HepG2 (cell line): ENCODE data around the gene EFEMP2.

ENCODE experiments used
- EHMT2 ChIP-seq: fragments of 200-600 bp; sonication (generic); IDR thresholded peaks from 2 replicates; pipeline ENCODE4 v1.7.0; 2017; ENCODE audit warnings: antibody characterized with exemption, low read depth, low read length, borderline replicate concordance
- EZH2 ChIP-seq: conservative IDR thresholded peaks from 2 replicates; pipeline ENCODE4 v1.6.1; 2012; ENCODE audit warnings: mild to moderate bottlenecking, low read depth, low read length, moderate library complexity
- HOXA5 ChIP-seq: sonication (generic); formaldehyde crosslinking; IDR thresholded peaks from 2 replicates; pipeline ENCODE4 v1.4.0; 2020; ENCODE audit warnings: missing genetic modification reagents
- POLR2A ChIP-seq, 2 experiments: IDR thresholded peaks; 2 replicates each; pipeline ENCODE4 v1.6.1; 2011; ENCODE audit warnings: low read depth in 2 of 2, low read length in 2 of 2, mild to moderate bottlenecking in 1 of 2, moderate library complexity in 1 of 2; ENCODE audit not compliant: insufficient read depth in 1 of 2
- TBL1XR1 ChIP-seq: fragments of 150-350 bp; IDR thresholded peaks from 2 replicates; pipeline ENCODE4 v1.6.1; 2014; ENCODE audit warnings: borderline replicate concordance, low read length; ENCODE audit not compliant: partially characterized antibody
- ZNF136 ChIP-seq: sonication (generic); formaldehyde crosslinking; IDR thresholded peaks from 2 replicates; pipeline ENCODE4 v1.8.1; 2022; ENCODE audit warnings: low read depth, mild to moderate bottlenecking, moderate library complexity, missing genetic modification reagents
- TF ChIP-seq, protein P1 (sequence below): sonication (generic); formaldehyde crosslinking; IDR thresholded peaks from 2 replicates; pipeline ENCODE4 v1.5.0; 2020; ENCODE audit warnings: missing genetic modification reagents, mild to moderate bottlenecking, borderline replicate concordance
- TF ChIP-seq, protein P2 (sequence below): sonication (generic); formaldehyde crosslinking; IDR thresholded peaks from 2 replicates; pipeline ENCODE4 v1.8.1; 2022; ENCODE audit warnings: mild to moderate bottlenecking, missing genetic modification reagents
- TF ChIP-seq, protein P3 (sequence below): sonication (generic); formaldehyde crosslinking; IDR thresholded peaks from 2 replicates; pipeline ENCODE4 v1.4.0; 2020; ENCODE audit warnings: mild to moderate bottlenecking, low read depth, missing genetic modification reagents

DNA sequence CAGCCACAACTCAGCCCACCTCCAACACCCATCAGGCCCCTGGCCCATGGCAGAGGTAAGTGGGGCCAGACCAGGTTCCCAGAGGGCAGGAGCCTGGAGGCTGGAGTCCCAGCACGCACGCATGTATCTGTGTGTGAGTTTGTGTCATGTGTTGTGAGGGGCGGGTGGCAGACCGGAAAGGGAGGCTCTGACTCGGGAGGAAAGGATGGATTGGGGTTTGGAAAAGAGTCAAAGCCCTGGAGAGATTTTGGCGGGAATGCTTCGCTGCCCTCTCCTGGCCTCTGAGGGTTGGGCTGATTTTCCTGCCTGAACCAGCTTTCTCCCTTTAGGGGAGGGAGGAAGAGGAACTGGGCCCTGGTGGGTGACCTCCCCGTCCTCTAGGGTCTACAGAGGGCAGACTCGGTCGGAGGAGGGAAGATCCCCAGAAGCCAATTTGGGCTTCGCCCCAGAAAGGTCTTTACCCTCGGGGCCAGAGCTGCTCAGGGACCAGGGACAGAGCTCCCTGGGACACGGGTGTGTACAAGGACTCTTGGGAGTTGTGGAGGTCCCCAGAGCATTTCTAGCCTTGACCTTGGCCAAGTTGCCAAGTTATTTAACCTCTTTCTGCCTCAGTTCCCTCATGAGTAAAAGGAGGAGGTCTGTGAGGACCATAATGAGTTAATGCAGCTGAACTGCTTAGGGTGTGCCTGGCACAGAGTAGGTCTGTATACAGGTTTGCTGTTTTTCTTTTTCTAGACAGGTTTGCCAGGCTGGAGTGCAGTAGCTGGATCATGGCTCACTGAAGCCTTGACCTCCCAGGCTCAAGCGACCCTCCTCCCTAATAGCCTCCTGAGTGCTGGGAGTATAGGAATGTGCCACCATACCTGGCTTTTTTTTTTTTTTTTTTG is 39.3 kb upstream of the EFEMP2 start:
- TF ChIP-seq EZH2 (no peak), ZNF136 (no peak), TBL1XR1 (no peak), POLR2A (IDR thresholded peaks at IDR 0.05; ENCODE audit: insufficient read depth in 1 of 2, low read depth in 2 of 2, low read length in 2 of 2) (no peak), HOXA5 (CRISPR knock-in tag) (no peak), EHMT2 (no peak)
- TF ChIP-seq, protein P1, sequence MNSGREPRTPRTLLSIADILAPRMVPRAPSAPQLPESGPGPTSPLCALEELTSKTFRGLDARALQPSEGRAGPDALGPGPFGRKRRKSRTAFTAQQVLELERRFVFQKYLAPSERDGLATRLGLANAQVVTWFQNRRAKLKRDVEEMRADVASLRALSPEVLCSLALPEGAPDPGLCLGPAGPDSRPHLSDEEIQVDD (CRISPR knock-in tag), result no peak
- TF ChIP-seq, protein P2, sequence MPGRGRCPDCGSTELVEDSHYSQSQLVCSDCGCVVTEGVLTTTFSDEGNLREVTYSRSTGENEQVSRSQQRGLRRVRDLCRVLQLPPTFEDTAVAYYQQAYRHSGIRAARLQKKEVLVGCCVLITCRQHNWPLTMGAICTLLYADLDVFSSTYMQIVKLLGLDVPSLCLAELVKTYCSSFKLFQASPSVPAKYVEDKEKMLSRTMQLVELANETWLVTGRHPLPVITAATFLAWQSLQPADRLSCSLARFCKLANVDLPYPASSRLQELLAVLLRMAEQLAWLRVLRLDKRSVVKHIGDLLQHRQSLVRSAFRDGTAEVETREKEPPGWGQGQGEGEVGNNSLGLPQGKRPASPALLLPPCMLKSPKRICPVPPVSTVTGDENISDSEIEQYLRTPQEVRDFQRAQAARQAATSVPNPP (CRISPR knock-in tag), result no peak
- TF ChIP-seq, protein P3, sequence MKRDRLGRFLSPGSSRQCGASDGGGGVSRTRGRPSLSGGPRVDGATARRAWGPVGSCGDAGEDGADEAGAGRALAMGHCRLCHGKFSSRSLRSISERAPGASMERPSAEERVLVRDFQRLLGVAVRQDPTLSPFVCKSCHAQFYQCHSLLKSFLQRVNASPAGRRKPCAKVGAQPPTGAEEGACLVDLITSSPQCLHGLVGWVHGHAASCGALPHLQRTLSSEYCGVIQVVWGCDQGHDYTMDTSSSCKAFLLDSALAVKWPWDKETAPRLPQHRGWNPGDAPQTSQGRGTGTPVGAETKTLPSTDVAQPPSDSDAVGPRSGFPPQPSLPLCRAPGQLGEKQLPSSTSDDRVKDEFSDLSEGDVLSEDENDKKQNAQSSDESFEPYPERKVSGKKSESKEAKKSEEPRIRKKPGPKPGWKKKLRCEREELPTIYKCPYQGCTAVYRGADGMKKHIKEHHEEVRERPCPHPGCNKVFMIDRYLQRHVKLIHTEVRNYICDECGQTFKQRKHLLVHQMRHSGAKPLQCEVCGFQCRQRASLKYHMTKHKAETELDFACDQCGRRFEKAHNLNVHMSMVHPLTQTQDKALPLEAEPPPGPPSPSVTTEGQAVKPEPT (CRISPR knock-in tag), result no peak
